HepG2 (cell line): ENCODE data around the gene IFT22. TPM values are rescaled to one million over a fixed set of nuclear protein-coding genes. Genes with fewer than 3 reads are reported as not detected.

Source experiments
- ATAC-seq: fragments of 200-7000 bp; cut with Tn5 transposase; 3 replicates; pipeline ENCODE4 v1.9.1; 2020; ENCODE audit warnings: mild to moderate bottlenecking, moderate library complexity
- BruUV-seq: library from RNA; stranded (reverse); fragments of 400-500 nt; replicated peaks from 2 replicates; lab custom pipeline; 2021; lab: Mats Ljungman, UMichigan
- CTCF ChIA-PET: fragments of 300-600 bp; formaldehyde crosslinking; extraction: SDS; loops from one replicate; lab custom pipeline; 2021; ENCODE audit warnings: low total read pairs, inconsistent platforms, low intra/inter-chr PET ratio; lab: Yijun Ruan, JAX
- POLR2A ChIA-PET: fragments of 350-600 bp; sonication (Branson Sonifier 250); formaldehyde crosslinking; loops from one replicate; lab custom pipeline; 2020; ENCODE audit warnings: antibody characterized with exemption, inconsistent platforms; lab: Yijun Ruan, JAX
- DNase-seq: peaks from one replicate; pipeline ENCODE4 v3.0.0-alpha.2; 2015; ENCODE audit warnings: low spot score
- FAIRE-seq: peaks from 3 replicates; lab custom pipeline; 2011; peaks lifted over from hg19 to GRCh38; lab: Jason Lieb, UNC
- H2AFZ ChIP-seq: one replicate; pipeline ENCODE4 v1.6.1; 2011; ENCODE audit warnings: low read length, inconsistent platforms
- H3K27ac ChIP-seq: fragments of 300-600 bp; 3 replicates; pipeline ENCODE4 v1.8.0; 2011; ENCODE audit warnings: mixed run types, mild to moderate bottlenecking, mixed read lengths, low read length, inconsistent platforms; ENCODE audit not compliant: insufficient read depth; ENCODE audit errors: extremely low read length
- H3K27me3 ChIP-seq, 2 experiments: fragments of 200-600 bp in 1 of 2; 2 replicates in 1 of 2; 3 replicates in 1 of 2; pipeline versions ENCODE4 v1.6.0 to v1.8.0; 2011; ENCODE audit warnings: low read length in 2 of 2, mild to moderate bottlenecking in 2 of 2, moderate library complexity in 2 of 2, inconsistent platforms in 1 of 2; ENCODE audit not compliant: insufficient read depth in 2 of 2, control insufficient read depth in 1 of 2
- H3K36me3 ChIP-seq, 2 experiments: fragments of 200-600 bp in 1 of 2; replicated peaks in 1 of 2; 2 replicates in 1 of 2; 3 replicates in 1 of 2; pipeline versions ENCODE4 v1.5.1 to v1.8.0; 2011; ENCODE audit warnings: low read length in 2 of 2, inconsistent platforms in 1 of 2; ENCODE audit not compliant: insufficient read depth in 2 of 2, control insufficient read depth in 1 of 2
- H3K4me1 ChIP-seq: 2 replicates; pipeline ENCODE4 v1.5.1; 2012; ENCODE audit warnings: low read length, inconsistent platforms; ENCODE audit not compliant: insufficient read depth
- H3K4me2 ChIP-seq: 2 replicates; pipeline ENCODE4 v1.6.0; 2011; ENCODE audit warnings: low read depth, low read length, inconsistent platforms
- H3K4me3 ChIP-seq, 3 experiments: fragments of 200-600 bp in 1 of 3; sonication (generic), shearing (Covaris generic) in 1 of 3; replicated peaks in 1 of 3; 2 replicates each; pipeline ENCODE4 v1.5.1; 2011 to 2016; ENCODE audit warnings: low read length in 3 of 3, inconsistent platforms in 2 of 3, low read depth in 2 of 3, mild to moderate bottlenecking in 2 of 3, control low read depth in 1 of 3, mixed read lengths in 1 of 3; ENCODE audit not compliant: insufficient read depth in 1 of 3
- H3K79me2 ChIP-seq: one replicate; pipeline ENCODE4 v1.6.1; 2011; ENCODE audit warnings: low read length, inconsistent platforms; ENCODE audit not compliant: insufficient read depth
- H3K9ac ChIP-seq: 2 replicates; pipeline ENCODE4 v1.6.0; 2011; ENCODE audit warnings: mild to moderate bottlenecking, low read depth, low read length, inconsistent platforms; ENCODE audit not compliant: insufficient read depth
- H3K9me3 ChIP-seq: 2 replicates; pipeline ENCODE4 v1.5.1; 2012; ENCODE audit warnings: mild to moderate bottlenecking, low read length
- H4K20me1 ChIP-seq: 2 replicates; pipeline ENCODE4 v1.6.0; 2011; ENCODE audit warnings: inconsistent platforms, mild to moderate bottlenecking, low read length, moderate library complexity; ENCODE audit not compliant: insufficient read depth
- CEBPB ChIP-seq: IDR thresholded peaks from 2 replicates; pipeline ENCODE4 v1.6.1; 2011; ENCODE audit warnings: low read depth, low read length, improper control_type of control experiment, borderline replicate concordance
- HCFC1 ChIP-seq: fragments of 150-350 bp; IDR thresholded peaks from 2 replicates; pipeline ENCODE4 v1.6.1; 2014; ENCODE audit warnings: low read depth, low read length
- NRL ChIP-seq: sonication (generic); formaldehyde crosslinking; IDR thresholded peaks from 2 replicates; pipeline ENCODE4 v1.5.0; 2020; ENCODE audit warnings: missing genetic modification reagents, mild to moderate bottlenecking, moderate library complexity, borderline replicate concordance
- PATZ1 ChIP-seq: sonication (generic); formaldehyde crosslinking; IDR thresholded peaks from 2 replicates; pipeline ENCODE4 v1.4.0; 2020; ENCODE audit warnings: missing genetic modification reagents
- PRPF4 ChIP-seq: fragments of 200-400 bp; formaldehyde crosslinking; IDR thresholded peaks from 2 replicates; pipeline ENCODE4 v1.6.1; 2016; ENCODE audit warnings: low read length, low read depth; ENCODE audit not compliant: poor library complexity, severe bottlenecking
- ZFP36L2 ChIP-seq: sonication (generic); formaldehyde crosslinking; IDR thresholded peaks from 2 replicates; pipeline ENCODE4 v1.4.0; 2020; ENCODE audit warnings: missing genetic modification reagents
- ZNF207 ChIP-seq: fragments of 450-650 bp; IDR thresholded peaks from 2 replicates; pipeline ENCODE4 v1.6.1; 2016; ENCODE audit warnings: antibody characterized with exemption, borderline replicate concordance
- ZNF274 ChIP-seq: sonication (generic); formaldehyde crosslinking; IDR thresholded peaks from 2 replicates; pipeline ENCODE4 v1.5.1; 2020; ENCODE audit warnings: mild to moderate bottlenecking, missing genetic modification reagents
- ZNF282 ChIP-seq: fragments of 450-650 bp; IDR thresholded peaks from 2 replicates; pipeline ENCODE4 v1.6.1; 2018; ENCODE audit not compliant: partially characterized antibody
- ZNF333 ChIP-seq: sonication (generic); formaldehyde crosslinking; IDR thresholded peaks from 2 replicates; pipeline ENCODE4 v1.4.0; 2020; ENCODE audit warnings: mild to moderate bottlenecking, missing genetic modification reagents, borderline replicate concordance
- ZNF777 ChIP-seq: sonication (generic); formaldehyde crosslinking; IDR thresholded peaks from 2 replicates; pipeline ENCODE4 v1.4.0; 2020; ENCODE audit warnings: missing genetic modification reagents
- WGBS: methylation state at CpG from one replicate; pipeline ENCODE4 v1.1.6; 2017; ENCODE audit warnings: low lambda C conversion rate; 5-methylcytosine and 5-hydroxymethylcytosine counted together
- in situ Hi-C: cut with HindIII; loops from 2 replicates; pipeline ENCODE4 v1.10.0; 2017; ENCODE audit warnings: low pct_unique_long_range_greater_than_20kb; ENCODE audit not compliant: extremely low pct_ligation_motif_present
- intact Hi-C: fragments of 100-400 bp; cut with micrococcal nuclease; formaldehyde crosslinking; loops from one replicate; pipeline ENCODE4 v1.10.0; 2022; ENCODE audit not compliant: unreplicated experiment
- polyA plus RNA-seq, 8 experiments: library from polyadenylated mRNA; depleted of rRNA in 3 of 8; stranded (reverse) in 7 of 8; unstranded in 1 of 8; fragments of >200 nt; fragmentation: Illumina TruSeq in 4 of 8; extraction: Trizol in 4 of 8; gene quantifications; 2 replicates each; pipeline versions ENCODE4 v1.2.1 to v1.2.3, GENCODE V29; 2011 to 2016; ENCODE audit warnings: low read depth in 4 of 8, missing spikeins in 1 of 8, mixed read lengths in 1 of 8; ENCODE audit not compliant: insufficient read depth in 1 of 8
- total RNA-seq, 5 experiments: library from RNA; depleted of rRNA; stranded (reverse); fragments of >200 nt; fragmentation: Illumina TruSeq; extraction: Trizol; gene quantifications; 2 replicates each; pipeline ENCODE4 v1.2.3, GENCODE V29; 2016; ENCODE audit warnings: low read depth in 1 of 5
- TF ChIP-seq, protein P1 (sequence below): sonication (generic); formaldehyde crosslinking; IDR thresholded peaks from 2 replicates; pipeline ENCODE4 v1.4.0; 2020; ENCODE audit warnings: mild to moderate bottlenecking, missing genetic modification reagents

IFT22 gene
- total and polyA plus RNA-seq, 2 of the 13 experiments (the other 11 are each of a cell fraction or from before 2014, with no cell fraction given): 8.9 to 14.5 TPM

DNA sequence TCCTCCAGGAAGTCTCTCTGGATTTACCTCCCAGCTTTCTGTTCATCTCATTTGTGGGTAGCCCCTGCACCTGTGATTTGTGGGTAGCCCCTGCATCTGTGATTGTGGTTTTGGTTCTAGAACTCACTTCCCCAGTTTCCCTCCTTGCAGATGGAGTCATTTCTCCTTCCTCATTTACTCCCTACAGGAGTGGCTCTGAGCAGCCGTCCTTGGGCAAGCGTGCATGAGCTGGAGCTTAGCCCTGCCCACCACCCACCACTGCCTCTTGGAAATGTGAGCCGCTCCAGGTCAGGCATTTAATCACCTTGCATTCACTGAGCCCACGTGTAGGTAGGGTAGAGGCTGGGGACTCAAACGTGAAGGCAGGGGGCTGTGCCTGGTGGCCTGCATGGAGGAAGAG is 49.2 kb upstream of the IFT22 start:
- in situ Hi-C loops: no loop called here
- H3K27ac ChIP-seq: no peak overlapping the region
- no peak overlapping the region for H3K4me2 ChIP-seq
- no peak overlapping the region for H3K9ac ChIP-seq
- POLR2A ChIA-PET: interaction anchor here (0.8 kb wide), 1 partner anchor 16 kb away, joined by 3 read pairs; no protein-coding TSS in a partner anchor
- H3K79me2 ChIP-seq: no peaks in the 10 kb centered on the region
- H3K9me3 ChIP-seq: no peaks in the 10 kb centered on the region
- CTCF ChIA-PET: no interaction called here
- H3K4me1 ChIP-seq: peaks cover 18% of the 10 kb centered on the region
- BruUV-seq: no TSS peak
- ATAC-seq (no peak), DNase-seq (no peak), FAIRE-seq (no peak)
- H2AFZ ChIP-seq: no peak overlapping the region
- H3K4me3 ChIP-seq: no peak overlapping the region
- intact Hi-C loops: no loop called here
- H3K36me3 ChIP-seq: no peaks in the 10 kb centered on the region
- WGBS: 77% methylated on average over 5 of the region's 5 CpGs
- H4K20me1 ChIP-seq: no peaks in the 10 kb centered on the region
- TF ChIP-seq, protein P1, sequence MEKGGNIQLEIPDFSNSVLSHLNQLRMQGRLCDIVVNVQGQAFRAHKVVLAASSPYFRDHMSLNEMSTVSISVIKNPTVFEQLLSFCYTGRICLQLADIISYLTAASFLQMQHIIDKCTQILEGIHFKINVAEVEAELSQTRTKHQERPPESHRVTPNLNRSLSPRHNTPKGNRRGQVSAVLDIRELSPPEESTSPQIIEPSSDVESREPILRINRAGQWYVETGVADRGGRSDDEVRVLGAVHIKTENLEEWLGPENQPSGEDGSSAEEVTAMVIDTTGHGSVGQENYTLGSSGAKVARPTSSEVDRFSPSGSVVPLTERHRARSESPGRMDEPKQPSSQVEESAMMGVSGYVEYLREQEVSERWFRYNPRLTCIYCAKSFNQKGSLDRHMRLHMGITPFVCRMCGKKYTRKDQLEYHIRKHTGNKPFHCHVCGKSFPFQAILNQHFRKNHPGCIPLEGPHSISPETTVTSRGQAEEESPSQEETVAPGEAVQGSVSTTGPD (CRISPR knock-in tag): no peak
- no peak for TF ChIP-seq ZNF333 (CRISPR knock-in tag)
- no peak for TF ChIP-seq PRPF4
- no peak for TF ChIP-seq ZNF207
- no peak for TF ChIP-seq ZNF282
- no peak for TF ChIP-seq CEBPB
- TF ChIP-seq ZFP36L2 (CRISPR knock-in tag): no peak
- no peak for TF ChIP-seq HCFC1
- TF ChIP-seq PATZ1 (CRISPR knock-in tag): no peak
- TF ChIP-seq NRL (CRISPR knock-in tag): no peak
- no peak for TF ChIP-seq ZNF274
- TF ChIP-seq ZNF777: no peak
- no peaks in the 10 kb centered on the region for H3K27me3 ChIP-seq
